ENCODE results near the gene BCL2L15. TPM values are rescaled to one million over a fixed set of nuclear protein-coding genes. Genes with fewer than 3 reads are reported as not detected.
A peak's percentile ranks its signal among the peaks of the same experiment; 100 is the strongest.

The BCL2L15 gene
- polyA plus RNA-seq, 1 donor (not counting 4 experiments of a cell fraction or from before 2014, with no cell fraction given) = 0.08 TPM

DNA sequence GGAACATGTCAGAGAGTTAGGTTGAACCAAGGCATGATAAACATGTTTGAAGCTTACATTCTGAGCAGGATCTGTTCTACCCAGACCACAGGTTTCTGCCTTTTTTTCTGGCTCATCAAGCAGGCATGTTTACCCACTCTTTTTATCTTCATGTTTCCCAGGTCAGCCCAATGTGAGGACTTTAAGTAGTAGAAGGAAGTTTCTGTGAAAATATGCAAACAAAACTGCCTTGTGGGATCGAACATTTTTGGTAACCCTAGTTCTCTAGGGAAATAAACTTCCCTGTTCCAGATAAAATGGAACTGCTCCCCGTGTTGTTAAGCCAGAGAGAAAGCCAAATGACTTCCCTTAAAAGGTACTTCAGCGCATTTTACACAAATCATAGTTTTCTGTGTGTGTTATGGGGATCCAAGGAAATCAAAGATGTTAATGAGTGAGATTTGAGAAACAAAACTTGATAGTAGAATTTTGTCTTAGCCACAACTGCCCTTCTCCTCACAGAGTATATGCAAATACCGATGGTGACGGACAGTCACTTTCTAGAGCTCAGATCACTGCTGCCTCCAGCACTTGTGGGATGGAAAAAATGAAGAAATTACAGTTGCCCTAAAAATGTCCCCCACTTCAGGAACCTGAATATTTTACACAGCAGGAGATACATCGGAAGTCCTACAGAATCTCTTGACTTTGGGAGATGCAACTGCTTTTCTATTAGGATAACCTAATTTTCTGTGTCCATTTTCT is 41.0 kb upstream of the BCL2L15 start:
- Histone ChIP-seq H2AFZ (ENCODE audit: control insufficient read depth, low read length) (peak overlapping the region; percentile 100), H3K27ac (ENCODE audit: control insufficient read depth, insufficient read depth, low read length) (peak overlapping the region; percentile 89), H3K36me3 (ENCODE audit: control insufficient read depth in 2 of 2, extremely low read depth in 1 of 2, insufficient read depth in 2 of 2, low read length in 2 of 2) (no peaks in the 10 kb centered on the region), H3K4me2 (ENCODE audit: control insufficient read depth, extremely low read depth, insufficient read depth, low read depth, low read length) (peak overlapping the region; percentile 92), H3K4me3 (ENCODE audit: control insufficient read depth in 2 of 3, extremely low read depth in 1 of 3, insufficient read depth in 2 of 3, low read depth in 1 of 3, low read length in 3 of 3) (peak overlapping the region; percentile 89 to 96 (median 91)), H3K27me3 (ENCODE audit: control insufficient read depth, extremely low read depth, insufficient read depth, low read length) (no peaks in the 10 kb centered on the region), H4K20me1 (ENCODE audit: control insufficient read depth, extremely low read depth, insufficient read depth, low read length) (peaks cover 2% of the 10 kb centered on the region), H3K9ac (ENCODE audit: control insufficient read depth, extremely low read depth, insufficient read depth, low read length) (peak overlapping the region; percentile 94), H3K9me3 (ENCODE audit: control insufficient read depth, low read depth, low read length) (no peaks in the 10 kb centered on the region), H3K79me2 (ENCODE audit: control insufficient read depth, insufficient read depth, low read length) (peaks cover 35% of the 10 kb centered on the region), H3K9me1 (ENCODE audit: control insufficient read depth, extremely low read depth, insufficient read depth, low read length) (no peaks in the 10 kb centered on the region), H3K4me1 (ENCODE audit: control insufficient read depth, extremely low read depth, insufficient read depth, low read length) (peaks cover 21% of the 10 kb centered on the region)
- DNase-seq (ENCODE audit: low read depth, low spot score) (no peak), FAIRE-seq (no peak)
- dilution Hi-C loops (cut with MboI; ENCODE audit: extremely low pct_ligation_motif_present, low sequenced_read_pairs) = no loop called here
- TF ChIP-seq CTCF (optimal IDR thresholded peaks at IDR 0.05 in 1 of 3, IDR thresholded peaks at IDR 0.05 in 1 of 3, conservative IDR thresholded peaks at IDR 0.05 in 1 of 3; ENCODE audit: extremely low read depth in 1 of 3, insufficient read depth in 2 of 3, low read length in 3 of 3) = no peak
- no peak for TF ChIP-seq EZH2 (IDR thresholded peaks at IDR 0.05; ENCODE audit: low read length)

- Histone ChIP-seq H3K9ac (ENCODE audit: control insufficient read depth, extremely low read depth, insufficient read depth, low read length) (no peak overlapping the region), H3K9me3 (ENCODE audit: control insufficient read depth, low read depth, low read length) (no peaks in the 10 kb centered on the region), H3K79me2 (ENCODE audit: control insufficient read depth, insufficient read depth, low read length) (no peaks in the 10 kb centered on the region), H4K20me1 (ENCODE audit: control insufficient read depth, extremely low read depth, insufficient read depth, low read length) (no peaks in the 10 kb centered on the region), H3K4me3 (ENCODE audit: control insufficient read depth in 2 of 3, extremely low read depth in 1 of 3, insufficient read depth in 2 of 3, low read depth in 1 of 3, low read length in 3 of 3) (no peak overlapping the region), H3K4me1 (ENCODE audit: control insufficient read depth, extremely low read depth, insufficient read depth, low read length) (peaks cover 7% of the 10 kb centered on the region), H2AFZ (ENCODE audit: control insufficient read depth, low read length) (no peak overlapping the region), H3K27me3 (ENCODE audit: control insufficient read depth, extremely low read depth, insufficient read depth, low read length) (no peaks in the 10 kb centered on the region), H3K4me2 (ENCODE audit: control insufficient read depth, extremely low read depth, insufficient read depth, low read depth, low read length) (no peak overlapping the region), H3K36me3 (ENCODE audit: control insufficient read depth in 2 of 2, extremely low read depth in 1 of 2, insufficient read depth in 2 of 2, low read length in 2 of 2) (no peaks in the 10 kb centered on the region), H3K9me1 (ENCODE audit: control insufficient read depth, extremely low read depth, insufficient read depth, low read length) (no peaks in the 10 kb centered on the region), H3K27ac (ENCODE audit: control insufficient read depth, insufficient read depth, low read length) (no peak overlapping the region)
- FAIRE-seq (no peak), DNase-seq (ENCODE audit: low read depth, low spot score) (no peak)
- dilution Hi-C loops (cut with MboI; ENCODE audit: extremely low pct_ligation_motif_present, low sequenced_read_pairs) = no loop called here
- TF ChIP-seq EZH2 (IDR thresholded peaks at IDR 0.05; ENCODE audit: low read length) = no peak
Measured at GRCh38 chr1:113924473-113924872, 37.1 kb upstream of the BCL2L15 start.
